HK-2 (cell line): ENCODE data around the gene HOOK2.
"Not testable (repeated sequence)": the region's sequence is repeated elsewhere in the genome, so short reads cannot be mapped to it uniquely, and the experiment has no call there.

ENCODE experiments used
- DNase-seq: peaks from one replicate; pipeline ENCODE4 v3.0.0-alpha.2; 2018; ENCODE audit not compliant: unreplicated experiment

Gene HOOK2

GRCh38 chr19:12774588-12775555 is at the start of gene HOOK2:
Gene HOOK2, minus strand, starts transcription at chr19:12775552. Its CDS starts 103 bp downstream, at chr19:12775449.
- no peak for DNase-seq

- DNase-seq, result no peak
These were observed 46.4 kb upstream of the HOOK2 start for GRCh38 chr19:12821761-12822160.

GRCh38 chr19:12817810-12818209 is 42.5 kb upstream of the HOOK2 start:
- DNase-seq, result not testable (repeated sequence)

- DNase-seq, result not testable (repeated sequence)
These were observed 41.8 kb upstream of the HOOK2 start for GRCh38 chr19:12817188-12817587.

GRCh38 chr19:12815088-12815487 is 39.7 kb upstream of the HOOK2 start:
- no peak for DNase-seq

GRCh38 chr19:12806242-12807081 is 31.1 kb upstream of the HOOK2 start, which contains the start of gene RNASEH2A:
Gene RNASEH2A, plus strand, starts transcription at chr19:12806584. Its CDS starts 90 bp downstream, at chr19:12806674.
- peak; percentile 87 for DNase-seq

GRCh38 chr19:12804051-12804450 is 28.7 kb upstream of the HOOK2 start:
- DNase-seq, result no peak

- DNase-seq, result no peak
These were observed 27.1 kb upstream of the HOOK2 start for GRCh38 chr19:12802267-12803106.

- DNase-seq, result peak; percentile 67
These were observed 26.3 kb upstream of the HOOK2 start, which contains the start of the genes PRDX2 and THSD8 for GRCh38 chr19:12801466-12802266. Gene PRDX2, minus strand, starts transcription at chr19:12801800. Its CDS starts 539 bp downstream, at chr19:12801261. Gene THSD8, plus strand, starts transcription at chr19:12802069. Its CDS starts 3 bp downstream, at chr19:12802072.

- DNase-seq, result no peak
These were observed 25.6 kb upstream of the HOOK2 start for GRCh38 chr19:12800923-12801465.

- no peak for DNase-seq
These were observed 25.1 kb upstream of the HOOK2 start for GRCh38 chr19:12800466-12800770.

GRCh38 chr19:12799742-12800465 is 24.6 kb upstream of the HOOK2 start:
- no peak for DNase-seq

- not testable (repeated sequence) for DNase-seq
These were observed 22.3 kb upstream of the HOOK2 start for GRCh38 chr19:12797607-12798006.

GRCh38 chr19:12797141-12797587 is 21.8 kb upstream of the HOOK2 start:
- no peak for DNase-seq

GRCh38 chr19:12796146-12797071 is 21.1 kb upstream of the HOOK2 start:
- DNase-seq, result peak; percentile 74

- no peak for DNase-seq
These were observed 19.6 kb upstream of the HOOK2 start for GRCh38 chr19:12794971-12795381.

GRCh38 chr19:12794196-12794941 is 19.0 kb upstream of the HOOK2 start:
- DNase-seq, result no peak
